Glomerular endothelial cell (primary cell): ENCODE measurements around the gene PTX4. TPM values are rescaled to one million over a fixed set of nuclear protein-coding genes. Genes with fewer than 3 reads are reported as not detected.
"Not testable (repeated sequence)": the region's sequence is repeated elsewhere in the genome, so short reads cannot be mapped to it uniquely, and the experiment has no call there.

Source experiments
- DNase-seq: peaks from one replicate; pipeline ENCODE4 v3.0.0-alpha.2; 2011; ENCODE audit warnings: low read depth, low spot score; ENCODE audit errors: extremely low read depth
- total RNA-seq: library from RNA; depleted of rRNA; stranded (reverse); fragments of >200 nt; gene quantifications from 2 replicates; pipeline ENCODE4 v1.2.3, GENCODE V29; 2015

The PTX4 gene
- total RNA-seq, 1 donor from 2014 or later, result 0.18 TPM

DNA sequence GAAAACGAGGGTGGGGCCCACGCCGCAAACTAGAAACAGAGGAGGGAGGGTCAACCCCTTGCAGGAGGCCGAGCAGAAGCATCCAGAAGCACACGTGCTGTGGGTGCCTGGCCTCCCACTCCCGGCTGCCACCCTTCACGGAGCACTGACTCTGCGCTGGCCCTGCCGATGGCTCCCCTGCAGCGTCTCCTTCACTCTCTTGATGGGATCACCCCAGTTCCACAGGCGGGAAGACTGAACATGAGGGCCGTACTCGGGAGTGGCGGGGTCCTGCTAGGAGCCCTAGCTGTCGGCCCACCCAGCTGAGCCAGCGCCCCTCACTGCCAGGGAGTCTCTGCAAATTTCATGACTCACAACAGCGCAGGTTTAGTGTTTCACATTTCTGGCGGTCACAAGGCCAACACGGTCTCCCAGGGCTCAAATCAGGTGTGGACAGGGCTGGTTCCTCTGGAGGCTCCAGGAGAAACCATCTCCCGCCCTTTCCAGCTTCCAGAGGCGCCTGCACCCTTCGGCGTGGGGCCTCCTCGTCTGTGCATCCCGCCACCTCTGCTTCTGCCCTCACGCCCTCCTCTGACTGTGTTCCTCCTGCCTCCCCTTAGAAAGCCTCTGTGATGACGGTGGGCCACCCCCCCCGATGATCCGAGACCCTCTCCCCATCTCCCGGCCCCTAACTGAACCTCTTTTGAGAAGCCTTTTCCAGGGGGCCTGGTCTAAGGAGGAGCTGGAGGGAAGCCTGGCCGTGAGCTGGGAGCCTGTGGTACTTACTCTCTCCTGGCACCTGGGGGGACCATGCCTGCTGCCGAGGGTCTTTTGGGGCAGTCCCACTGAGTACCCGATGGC is 2.0 kb downstream of the PTX4 start:
- DNase-seq, result no peak

DNA sequence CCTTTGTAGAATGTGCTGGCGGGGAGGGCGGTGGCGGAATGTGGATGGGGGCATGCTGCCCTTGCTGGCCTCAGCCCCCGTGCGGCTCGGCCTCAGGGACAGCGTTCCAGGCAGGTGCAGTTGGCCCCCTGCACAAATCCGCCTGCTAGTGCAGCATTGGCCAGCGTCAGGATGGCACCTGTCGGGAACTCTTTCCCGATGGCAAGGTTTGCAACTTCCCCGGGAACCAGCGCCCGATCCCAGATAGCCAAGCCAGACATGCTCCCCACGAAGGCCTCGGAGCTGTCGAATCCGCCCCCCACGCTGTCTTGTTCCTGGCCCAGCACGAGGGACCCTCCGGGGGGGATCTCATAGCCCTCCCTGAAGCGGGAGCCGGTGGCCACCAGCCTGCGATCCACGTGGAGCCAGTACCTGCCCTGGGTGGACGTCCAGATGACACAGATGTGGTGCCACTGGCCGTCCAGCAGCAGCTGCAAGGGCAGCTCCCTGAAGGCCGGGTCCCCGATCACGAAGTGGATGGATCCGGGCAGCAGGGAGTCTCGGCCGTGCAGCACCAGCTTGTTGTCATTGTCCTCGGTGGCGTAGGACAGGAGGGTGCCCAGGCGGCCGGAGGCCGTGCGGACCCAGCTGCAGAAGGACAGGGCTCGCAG is 2.8 kb downstream of the PTX4 start:
- no peak for DNase-seq

DNA sequence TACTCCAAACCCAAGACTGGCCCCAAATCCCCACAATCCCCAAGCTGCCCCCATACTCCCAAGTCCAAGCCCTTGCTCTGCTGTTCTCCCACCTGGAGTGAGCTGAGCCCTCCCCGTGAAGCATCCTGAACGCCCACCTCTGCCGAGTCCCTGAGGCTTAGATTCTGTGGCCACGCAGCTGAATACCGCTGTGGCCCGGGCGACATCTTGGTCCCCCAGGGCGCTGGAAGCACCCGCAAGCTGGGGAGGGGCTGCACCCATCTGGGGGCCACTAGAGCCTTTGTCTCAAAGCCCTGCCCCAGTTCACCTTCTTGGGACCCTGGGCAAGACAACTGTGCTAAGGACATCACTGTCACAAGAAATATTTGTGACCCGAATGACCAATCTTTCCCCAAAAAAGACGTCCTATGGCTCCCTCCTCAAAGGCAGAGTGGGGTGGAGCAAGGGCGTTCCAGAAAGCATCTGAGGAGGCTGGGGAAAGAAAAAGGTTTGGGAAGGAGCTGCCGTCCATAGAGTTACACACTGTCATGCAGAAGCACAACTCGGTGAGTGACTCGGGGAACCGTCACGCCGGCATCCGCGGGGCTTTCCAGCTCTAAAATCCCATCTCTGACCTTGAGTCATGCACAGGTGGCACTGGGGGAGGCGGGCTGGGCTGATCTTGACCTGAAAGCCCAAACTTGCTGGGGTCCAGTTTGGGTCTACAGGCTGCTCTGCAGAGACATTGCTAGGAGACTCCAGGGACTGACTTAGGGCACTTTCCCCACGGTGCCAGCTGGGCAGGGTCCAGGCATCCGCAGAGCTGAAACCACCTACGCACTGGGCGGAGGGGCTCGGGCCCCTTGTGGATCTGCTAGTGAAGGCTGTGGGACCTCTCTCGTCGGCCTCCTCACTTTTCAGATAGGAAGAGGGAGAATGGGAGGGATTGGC is 6.6 kb downstream of the PTX4 start:
- DNase-seq, result no peak

DNA sequence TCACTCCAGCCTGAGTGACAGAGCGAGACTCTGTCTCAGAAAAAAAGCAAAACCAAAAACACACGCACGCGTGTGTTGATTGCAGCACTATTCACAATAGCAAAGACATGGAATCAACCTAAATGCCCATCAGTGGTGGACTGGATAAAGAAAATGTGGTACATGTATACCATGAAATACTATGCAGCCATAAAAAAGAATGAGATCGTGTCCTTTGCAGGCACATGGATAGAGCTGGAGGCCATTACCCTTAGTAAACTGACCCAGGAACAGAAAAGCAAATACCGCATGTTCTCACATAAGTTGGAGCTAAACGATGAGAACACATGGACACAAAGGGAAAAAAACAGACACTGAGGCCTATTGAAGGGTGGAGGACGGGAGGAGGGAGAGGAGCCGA is 9.8 kb downstream of the PTX4 start:
- not testable (repeated sequence) for DNase-seq

DNA sequence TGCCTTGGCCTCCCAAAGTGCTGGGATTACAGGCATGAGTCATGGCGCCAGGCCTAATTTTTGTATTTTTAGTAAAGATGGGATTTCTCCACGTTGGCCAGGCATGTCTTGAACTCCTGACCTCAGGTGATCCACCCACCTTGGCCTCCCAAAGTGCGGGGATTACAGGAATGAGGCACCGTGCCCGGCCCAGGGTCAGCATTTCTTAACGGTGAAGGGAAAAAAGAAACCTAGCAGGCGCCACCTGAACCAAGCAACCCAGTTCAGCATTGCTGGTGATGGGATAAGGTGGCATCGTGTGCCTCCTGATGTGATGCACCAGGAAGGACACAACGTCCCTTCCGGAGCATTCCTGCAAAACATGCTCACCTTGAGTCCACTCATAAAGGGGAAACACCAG is 11.7 kb downstream of the PTX4 start:
- no peak for DNase-seq

DNA sequence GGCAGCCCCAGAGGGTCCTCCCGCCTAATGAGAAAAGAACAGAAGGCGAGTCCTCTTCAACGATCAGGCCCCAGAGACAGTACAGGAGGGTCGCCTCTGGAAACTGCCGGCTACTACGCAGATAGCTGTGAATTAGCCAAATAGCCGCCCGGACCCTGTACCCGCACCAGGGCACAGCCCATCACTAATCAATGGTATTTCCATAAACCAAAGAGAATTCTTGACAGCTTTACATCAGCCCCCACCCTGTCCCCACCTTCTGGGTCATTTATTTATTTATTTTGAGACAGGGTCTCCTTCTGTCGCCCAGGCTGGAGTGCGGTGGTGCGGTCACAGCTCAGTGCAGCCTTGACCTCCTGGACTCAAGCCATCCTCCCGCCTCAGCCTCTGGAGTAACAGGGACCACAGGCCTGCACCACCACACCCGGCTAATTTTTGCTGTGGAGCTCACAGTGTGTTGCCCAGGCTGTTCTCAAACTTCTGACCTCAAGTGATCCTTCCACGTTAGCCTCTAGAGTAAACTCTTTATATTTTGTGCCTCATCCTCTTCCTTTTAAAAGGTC is 13.1 kb downstream of the PTX4 start:
- DNase-seq, result no peak

DNA sequence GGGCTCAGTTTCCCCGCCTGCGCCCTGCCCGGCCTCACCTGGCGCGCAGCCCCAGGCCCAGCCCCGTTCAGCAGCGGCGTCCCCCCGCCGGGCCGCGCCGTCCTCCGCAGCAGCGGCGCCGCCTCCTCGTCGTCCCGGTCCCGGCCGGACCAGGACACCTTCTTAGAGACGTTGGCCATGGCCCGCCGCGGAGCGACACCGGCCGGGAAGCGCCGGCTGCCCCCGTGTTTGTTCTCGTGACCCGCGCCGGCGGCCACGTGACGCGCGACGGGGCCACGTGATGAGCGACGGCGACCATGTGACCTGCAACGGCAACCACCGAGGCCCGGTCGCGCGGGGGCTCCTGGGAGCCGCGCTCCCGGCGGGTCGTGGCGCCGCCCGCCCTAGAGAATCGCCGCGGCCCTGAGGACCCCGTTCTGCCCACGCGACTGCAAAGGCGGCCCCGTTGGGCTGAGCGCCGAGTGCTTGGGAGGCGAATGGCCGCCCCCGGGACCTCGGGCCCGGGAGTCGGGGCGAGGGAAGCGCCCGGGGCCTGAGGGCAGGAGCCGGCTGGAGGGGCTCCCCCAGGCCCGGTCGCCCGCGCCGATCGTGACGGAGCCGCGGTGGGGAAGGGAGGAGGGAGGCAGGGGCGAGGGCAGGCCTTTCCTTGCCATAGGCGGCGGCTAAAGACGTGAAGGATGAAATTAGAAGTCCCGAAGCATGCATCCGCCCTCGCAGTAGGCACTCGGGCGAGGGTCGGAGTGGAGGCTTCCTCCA is 13.8 kb downstream of the PTX4 start, which contains the start of gene CLCN7:
Gene CLCN7, minus strand, starts transcription at position 233 of the 756 bp plus-strand sequence. Its CDS starts 54 bp downstream, at position 179.
- no peak for DNase-seq

DNA sequence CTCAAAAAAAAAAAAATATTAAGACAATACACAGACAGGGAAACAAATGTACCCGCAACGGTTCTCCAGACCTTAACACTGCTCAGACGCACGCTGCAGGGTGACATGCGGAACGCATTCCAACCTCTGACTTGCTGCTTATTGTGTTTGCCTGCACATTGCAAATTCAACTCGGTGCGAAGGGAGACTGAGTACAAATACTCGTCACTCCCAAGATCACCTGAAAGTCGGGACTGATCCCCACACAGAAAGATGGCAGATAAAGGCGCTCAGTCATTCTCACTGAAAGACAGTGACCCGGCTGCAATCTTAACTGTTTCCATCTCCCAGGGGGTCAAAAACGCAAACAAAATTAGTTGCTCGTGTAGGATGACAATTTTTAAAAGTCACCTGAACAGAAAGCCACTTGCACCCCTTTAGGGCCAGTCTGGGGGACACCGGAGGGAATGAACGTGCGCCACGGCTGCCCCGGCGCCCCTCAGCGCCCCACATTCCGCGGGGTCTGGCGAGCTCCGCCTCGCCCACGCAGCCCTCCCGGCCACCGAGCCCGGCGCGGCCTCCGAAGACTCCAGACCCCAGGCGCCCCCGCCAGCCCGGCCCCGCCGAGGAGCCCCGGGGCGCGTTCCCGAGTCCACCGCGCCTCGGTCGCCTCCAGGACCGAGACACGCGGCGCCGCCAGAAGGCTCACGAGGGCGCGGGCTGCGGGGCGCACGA is 14.5 kb downstream of the PTX4 start:
- DNase-seq, result no peak

DNA sequence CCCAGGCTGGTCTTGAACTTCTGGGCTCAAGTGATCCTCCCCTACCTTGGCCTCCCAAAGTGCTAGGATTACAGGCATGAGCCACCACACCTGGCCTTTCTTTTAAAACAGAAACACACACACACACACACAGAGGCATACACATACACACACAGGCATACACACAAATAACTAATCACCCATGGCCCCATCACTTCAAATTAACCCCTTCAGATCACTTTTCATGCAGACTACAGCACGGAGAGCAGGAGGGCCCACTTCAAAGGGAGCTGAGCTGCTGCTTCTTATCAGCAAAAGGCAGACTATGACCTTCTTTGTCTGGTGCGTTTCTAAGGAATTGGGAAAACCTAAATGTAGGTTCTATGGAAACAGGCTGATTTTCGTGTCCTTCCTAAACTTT is 15.8 kb downstream of the PTX4 start:
- no peak for DNase-seq

DNA sequence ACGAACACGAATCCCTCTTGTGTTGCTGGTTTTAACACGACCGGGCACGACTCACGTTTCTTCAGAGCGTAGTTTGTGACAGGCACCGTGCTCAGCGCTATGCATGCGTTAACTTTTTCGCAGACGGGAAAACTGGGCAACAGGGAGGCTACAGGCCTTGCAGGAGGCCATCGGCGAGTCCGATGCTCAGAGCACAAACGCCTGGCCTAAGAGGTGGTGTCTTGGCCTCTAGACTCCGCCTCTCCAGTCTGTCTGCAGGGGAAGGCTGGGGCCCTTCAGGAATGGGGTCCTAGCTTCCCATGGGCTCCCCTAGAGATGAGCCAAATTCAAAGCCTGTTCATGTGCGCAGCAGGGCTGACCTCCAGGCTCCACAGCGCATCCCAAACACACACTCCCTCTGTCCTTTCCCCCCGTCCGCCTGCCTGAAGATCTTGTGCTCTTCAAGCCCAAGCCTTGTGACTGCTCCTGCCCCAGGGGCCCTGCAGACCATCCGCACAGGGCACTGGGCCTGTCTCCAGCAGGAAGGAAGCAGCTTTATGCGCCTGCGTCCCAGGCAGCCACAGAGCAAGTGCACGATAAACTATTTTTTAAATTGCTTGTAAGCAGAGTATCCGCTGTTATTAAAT is 17.1 kb downstream of the PTX4 start:
- DNase-seq, result no peak

DNA sequence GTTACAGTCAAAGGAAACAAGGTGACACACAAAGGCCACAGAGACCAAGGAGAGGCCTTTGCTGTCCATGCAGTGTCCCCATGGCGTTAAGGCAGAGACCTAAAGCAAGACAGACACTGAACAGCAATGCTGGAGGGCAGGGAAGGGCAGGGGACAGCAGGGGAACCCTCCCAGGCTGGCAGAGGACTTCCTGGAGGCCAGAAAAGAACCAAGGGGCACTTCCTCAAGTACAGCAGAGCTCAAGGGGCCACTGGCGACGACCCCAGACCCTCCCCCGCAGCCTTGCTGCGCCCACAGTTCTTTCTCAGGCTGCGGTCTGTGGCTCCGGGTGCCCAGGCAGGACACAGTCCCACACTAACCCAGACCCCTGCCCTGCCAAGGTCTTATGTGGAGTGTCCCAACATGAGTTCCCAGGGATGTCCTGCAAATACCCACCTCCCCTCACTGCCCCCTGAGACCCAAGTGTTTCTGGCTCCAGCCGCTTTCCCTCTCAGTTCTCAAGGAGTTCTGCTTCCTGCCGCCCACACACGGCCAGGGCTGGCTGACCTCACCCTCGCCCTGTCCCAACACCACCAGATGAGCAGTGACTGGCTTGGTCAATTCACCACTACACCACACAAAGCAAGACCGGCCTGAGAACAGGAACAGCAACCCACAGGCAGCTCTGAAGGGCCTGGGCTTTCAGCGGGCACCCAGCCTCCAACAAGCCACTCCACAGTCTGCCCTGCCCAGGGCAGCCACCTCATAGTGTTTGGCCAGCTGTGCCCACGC is 18.1 kb downstream of the PTX4 start:
- no peak for DNase-seq

DNA sequence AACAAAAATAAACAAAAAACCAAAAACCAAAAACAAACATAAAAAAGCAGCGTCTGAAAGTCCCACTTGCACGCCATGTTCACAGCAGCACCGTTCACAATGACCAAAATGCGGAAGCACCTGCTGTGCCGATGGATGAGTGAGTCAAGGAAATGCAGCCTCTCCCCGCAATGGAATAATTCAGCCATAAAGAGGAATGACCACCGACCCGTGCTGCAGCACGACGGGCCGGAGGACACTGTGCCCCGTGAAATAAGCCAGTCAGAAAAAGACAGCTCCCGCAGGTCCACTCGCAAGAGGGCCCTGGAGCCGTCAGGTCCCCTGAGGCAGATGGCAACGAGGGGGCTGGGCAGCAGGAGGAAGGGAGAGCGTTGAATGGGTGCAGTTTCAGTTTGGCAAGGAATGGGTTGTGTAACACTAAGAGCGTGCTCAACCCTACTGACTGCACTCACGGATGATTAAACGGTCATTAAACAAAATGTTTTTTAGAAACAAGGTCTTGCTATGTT is 19.0 kb downstream of the PTX4 start:
- DNase-seq, result no peak

DNA sequence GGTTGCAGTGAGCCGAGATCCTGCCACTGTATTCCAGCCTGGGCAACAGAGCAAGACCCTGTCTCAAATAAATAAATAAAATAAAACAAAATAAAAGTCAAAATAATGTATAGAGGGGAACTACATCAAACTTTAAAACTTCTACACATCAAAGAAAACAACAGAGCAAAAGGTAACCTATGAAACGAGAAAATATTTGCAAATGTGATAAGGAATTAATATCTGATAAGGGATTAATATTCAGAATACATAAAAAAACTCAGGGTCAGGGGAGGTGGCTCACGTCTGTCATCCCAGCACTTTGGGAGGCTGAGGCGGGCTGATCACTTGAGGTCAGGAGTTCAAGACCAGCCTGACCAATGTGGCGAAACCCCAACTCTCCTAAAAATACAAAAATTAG is 19.6 kb downstream of the PTX4 start:
- DNase-seq, result not testable (repeated sequence)

DNA sequence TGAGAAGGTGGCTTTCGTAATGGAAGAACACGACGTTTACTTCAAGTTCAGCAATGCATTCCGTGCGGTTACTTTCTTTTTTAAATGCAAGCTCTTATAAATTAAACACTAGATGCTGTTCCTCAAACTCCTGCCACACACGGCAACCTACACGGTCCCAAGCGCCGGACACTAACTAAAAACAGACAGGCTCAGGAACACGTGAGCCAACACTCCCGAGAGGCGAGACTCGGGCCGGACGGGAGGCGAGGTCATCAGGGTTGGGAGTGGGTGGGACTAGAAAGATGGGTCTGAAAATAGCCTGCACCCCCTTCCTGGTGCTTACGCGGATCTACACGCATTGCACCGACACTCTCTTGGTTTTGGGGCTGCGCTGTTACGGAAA is 20.3 kb downstream of the PTX4 start:
- no peak for DNase-seq

DNA sequence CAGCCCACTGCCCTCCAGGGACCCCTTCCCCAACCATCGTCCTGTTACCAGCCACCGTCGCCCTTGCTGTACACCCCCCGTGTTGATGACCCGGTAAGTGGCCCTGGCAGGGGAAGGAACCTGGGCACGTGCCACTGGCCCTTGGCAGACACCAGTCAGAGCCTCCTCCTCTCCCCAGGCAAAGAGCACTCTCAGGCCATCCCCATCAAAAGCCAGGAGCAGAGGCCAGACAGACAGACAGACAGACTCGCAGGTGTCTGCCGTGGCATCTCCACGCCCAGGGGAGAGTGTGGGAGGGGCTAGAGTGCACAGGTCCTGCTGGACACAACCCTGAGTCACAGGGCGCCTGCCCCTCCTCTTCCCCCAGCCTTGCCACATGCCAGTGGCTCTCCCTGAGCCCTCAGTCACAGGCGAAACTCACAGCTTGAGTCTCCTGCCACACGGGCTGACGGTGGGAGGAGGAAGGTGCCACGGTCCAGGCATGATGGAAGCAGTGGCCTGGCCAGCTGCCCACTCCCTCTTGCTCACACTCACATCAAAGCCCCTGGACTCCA is 21.7 kb downstream of the PTX4 start:
- DNase-seq, result no peak

DNA sequence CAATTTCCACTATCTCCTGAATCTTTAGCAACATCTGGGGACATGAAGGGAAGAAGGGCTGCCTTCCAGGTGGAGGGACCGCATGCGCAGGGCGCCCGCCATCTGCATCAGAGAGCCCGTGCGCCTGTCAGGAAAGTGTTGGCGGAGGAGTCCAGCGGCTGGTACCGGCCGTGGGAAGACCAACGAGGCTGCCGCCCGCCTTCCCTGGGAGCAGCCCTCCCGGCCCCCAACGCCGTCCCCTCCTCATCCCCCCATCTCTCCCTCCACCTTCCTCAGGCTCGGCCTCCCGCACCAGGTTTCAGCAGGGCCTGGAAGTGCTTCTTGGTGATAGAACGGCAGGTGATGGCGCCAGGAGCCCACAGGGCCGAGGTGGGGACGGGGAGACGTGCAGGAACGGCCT is 22.7 kb downstream of the PTX4 start:
- DNase-seq, result no peak

DNA sequence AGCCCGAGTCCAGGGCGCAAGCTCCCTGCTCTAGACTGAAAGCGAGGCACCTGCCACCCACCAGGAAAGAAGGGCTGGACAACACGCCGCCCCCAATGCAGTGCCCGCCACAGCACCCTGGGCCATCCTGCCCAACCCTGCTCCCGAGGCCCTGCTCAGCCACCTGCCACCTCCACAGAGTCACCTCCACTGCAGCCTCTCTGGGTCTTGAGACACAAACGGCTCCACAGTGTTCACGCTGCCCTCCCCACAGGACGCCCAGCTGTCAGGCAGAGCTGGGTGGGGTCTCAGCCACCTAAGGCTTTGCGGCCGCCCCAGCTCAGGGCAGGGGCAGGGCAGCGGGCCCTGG is 23.2 kb downstream of the PTX4 start:
- no peak for DNase-seq
